Measurements from ENCODE around the gene SEC61A2. TPM values are rescaled to one million over a fixed set of nuclear protein-coding genes. Genes with fewer than 3 reads are reported as not detected.

SEC61A2 gene
- total RNA-seq, 6 experiments from 2014 or later = 3.6 to 7.5 (median 6.5) TPM

DNA sequence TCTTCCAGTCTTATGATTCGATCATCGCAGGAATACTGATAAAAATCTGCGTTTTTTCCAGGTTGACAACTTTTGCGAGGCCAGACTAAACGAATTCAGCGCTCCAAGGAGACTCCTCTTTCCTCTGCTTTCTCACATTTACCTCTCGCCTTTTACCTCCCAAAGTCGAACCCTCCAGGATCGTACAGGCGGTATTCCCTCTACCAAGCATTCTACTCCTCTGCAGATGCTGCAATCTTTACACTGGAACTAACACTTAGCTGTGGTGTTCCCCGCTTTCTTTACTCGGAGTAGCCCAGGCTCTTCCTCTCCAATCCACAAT lies 65.8 kb downstream of the SEC61A2 start:
- intact Hi-C loops (cut with DNase I) = no loop called here
- Histone ChIP-seq H3K36me3 (peaks cover 0 to 11% (median under 1%) of the 10 kb centered on the region in 4 donors), H3K9me3 (no peaks in the 10 kb centered on the region), H3K27ac (peak overlapping the region; percentile 77 to 91 (median 91)), H3K4me3 (peak overlapping the region; percentile 74), H3K27me3 (no peaks in the 10 kb centered on the region), H3K4me1 (peaks cover 0 to 48% (median 11%) of the 10 kb centered on the region in 4 donors)
- ATAC-seq (peak in 3 of 4 donors; percentile 13 to 43 (median 23)), DNase-seq (no peak)
- WGBS (ENCODE audit: insufficient coverage, low coverage, low lambda C conversion rate, missing lambda C conversion rate) = under 1% methylated on average over 12 of the region's 12 CpGs
- no peak for TF ChIP-seq POLR2A (IDR thresholded peaks at IDR 0.05)
- TF ChIP-seq, protein P1, sequence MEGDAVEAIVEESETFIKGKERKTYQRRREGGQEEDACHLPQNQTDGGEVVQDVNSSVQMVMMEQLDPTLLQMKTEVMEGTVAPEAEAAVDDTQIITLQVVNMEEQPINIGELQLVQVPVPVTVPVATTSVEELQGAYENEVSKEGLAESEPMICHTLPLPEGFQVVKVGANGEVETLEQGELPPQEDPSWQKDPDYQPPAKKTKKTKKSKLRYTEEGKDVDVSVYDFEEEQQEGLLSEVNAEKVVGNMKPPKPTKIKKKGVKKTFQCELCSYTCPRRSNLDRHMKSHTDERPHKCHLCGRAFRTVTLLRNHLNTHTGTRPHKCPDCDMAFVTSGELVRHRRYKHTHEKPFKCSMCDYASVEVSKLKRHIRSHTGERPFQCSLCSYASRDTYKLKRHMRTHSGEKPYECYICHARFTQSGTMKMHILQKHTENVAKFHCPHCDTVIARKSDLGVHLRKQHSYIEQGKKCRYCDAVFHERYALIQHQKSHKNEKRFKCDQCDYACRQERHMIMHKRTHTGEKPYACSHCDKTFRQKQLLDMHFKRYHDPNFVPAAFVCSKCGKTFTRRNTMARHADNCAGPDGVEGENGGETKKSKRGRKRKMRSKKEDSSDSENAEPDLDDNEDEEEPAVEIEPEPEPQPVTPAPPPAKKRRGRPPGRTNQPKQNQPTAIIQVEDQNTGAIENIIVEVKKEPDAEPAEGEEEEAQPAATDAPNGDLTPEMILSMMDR (IDR thresholded peaks at IDR 0.05) = no peak

DNA sequence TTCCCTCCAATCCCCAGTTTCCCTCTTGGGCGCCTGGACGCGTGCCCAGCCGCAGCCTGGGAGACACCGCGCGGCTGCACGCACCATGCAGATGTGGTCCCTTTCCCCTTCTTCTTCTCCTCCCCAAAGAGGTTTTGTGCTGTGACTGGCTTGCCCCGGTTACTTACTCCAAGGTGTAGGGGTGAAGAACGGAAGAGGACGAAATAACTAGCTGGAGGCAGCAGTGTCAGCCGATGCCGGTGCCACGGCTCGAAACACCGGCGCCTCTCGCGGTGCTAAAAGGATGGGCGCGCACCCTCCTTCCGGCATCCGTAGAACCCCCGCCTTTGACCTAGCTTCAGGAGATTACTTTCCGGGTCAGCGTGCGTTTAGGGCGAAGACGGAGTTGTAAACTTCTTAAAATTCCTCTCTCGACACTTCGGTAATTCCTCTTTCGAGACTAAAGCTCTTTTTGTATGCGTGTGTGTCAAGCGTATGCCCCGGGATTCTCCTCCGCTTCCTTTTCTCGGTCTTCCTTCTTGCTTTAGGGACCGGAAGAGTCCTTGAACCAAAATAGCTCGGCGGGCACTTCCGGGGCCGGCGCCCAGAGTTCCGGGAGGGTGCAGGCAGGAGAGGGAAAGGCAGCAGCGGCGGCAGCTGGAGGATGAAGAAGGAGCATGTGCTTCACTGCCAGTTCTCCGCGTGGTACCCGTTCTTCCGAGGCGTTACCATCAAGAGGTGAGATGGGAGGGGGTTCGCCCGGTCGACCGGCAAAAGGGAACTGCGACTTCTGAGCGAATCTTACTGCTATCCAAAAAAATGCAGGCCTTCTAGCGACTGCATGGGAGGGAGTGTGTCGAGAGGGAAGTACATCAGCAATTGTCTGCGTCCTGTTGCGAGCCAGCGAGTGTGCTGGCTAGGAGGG lies 66.4 kb downstream of the SEC61A2 start, which contains the start of the genes CDC123 and NUDT5:
CDC123 (plus strand) TSS at position 586 of the 904 bp plus-strand sequence; CDS start at position 644, 58 bp downstream.
NUDT5 (minus strand) TSS at position 289 of the 904 bp plus-strand sequence. CDS start 9,600 bp downstream, outside the sequence.
- DNase-seq (peak; percentile 87 to 92 (median 91)), ATAC-seq (peak; percentile 79 to 88 (median 84))
- peak; percentile 39 for TF ChIP-seq POLR2A (IDR thresholded peaks at IDR 0.05)
- TF ChIP-seq, protein P1 (IDR thresholded peaks at IDR 0.05) = no peak
- intact Hi-C loops (cut with DNase I) = no loop called here
- Histone ChIP-seq H3K36me3 (peaks cover 0 to 17% (median under 1%) of the 10 kb centered on the region in 4 donors), H3K27ac (peak within 1 kb of the TSS; percentile 77 to 91 (median 91)), H3K9me3 (no peaks in the 10 kb centered on the region), H3K4me3 (peak within 1 kb of the TSS; percentile 74), H3K27me3 (no peaks in the 10 kb centered on the region), H3K4me1 (peaks cover 0 to 48% (median 9%) of the 10 kb centered on the region in 4 donors)
- WGBS (ENCODE audit: insufficient coverage, low coverage, low lambda C conversion rate, missing lambda C conversion rate) = under 1% methylated on average over 58 of the region's 62 CpGs

DNA sequence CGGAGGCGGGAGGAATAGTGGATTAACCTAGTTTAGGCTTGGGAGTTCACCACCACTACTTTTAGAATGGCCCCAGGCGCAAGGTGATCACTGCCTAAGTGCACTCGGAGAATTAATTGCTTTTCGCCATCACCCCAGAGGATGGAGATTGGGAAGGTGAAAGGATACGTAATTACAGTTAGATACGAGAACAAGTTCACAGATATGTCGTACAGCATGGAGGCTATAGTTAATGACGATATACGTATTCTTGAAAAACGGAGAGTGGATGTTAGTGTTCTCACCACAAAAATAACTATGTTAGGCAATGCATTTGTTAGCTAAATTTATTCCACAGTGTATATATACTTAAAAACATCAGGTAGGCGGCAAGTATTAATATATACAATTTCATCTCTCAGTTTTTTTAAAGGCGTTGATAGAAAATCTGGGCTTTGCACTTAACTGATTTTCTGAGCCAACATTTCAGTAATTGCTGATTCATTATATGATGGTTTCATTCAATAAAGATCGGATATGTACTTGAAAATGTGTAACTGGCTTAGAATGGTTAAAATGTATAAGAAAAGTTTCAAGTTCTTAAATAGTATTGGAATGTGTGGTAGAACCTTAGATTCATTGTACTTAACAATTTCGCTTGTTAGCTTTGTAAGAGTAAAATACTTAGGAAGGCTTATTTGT lies 67.2 kb downstream of the SEC61A2 start:
- H3K27ac ChIP-seq = peak overlapping the region; percentile 77 to 91 (median 91)
- H3K4me3 ChIP-seq = peak overlapping the region; percentile 74
- ATAC-seq (no peak), DNase-seq (no peak)
- TF ChIP-seq, protein P1 (IDR thresholded peaks at IDR 0.05) = no peak
- no peak for TF ChIP-seq POLR2A (IDR thresholded peaks at IDR 0.05)
- peaks cover 0 to 18% (median under 1%) of the 10 kb centered on the region in 4 donors for H3K36me3 ChIP-seq
- H3K27me3 ChIP-seq = no peaks in the 10 kb centered on the region
- intact Hi-C loops (cut with DNase I) = no loop called here
- 8% methylated on average over 15 of the region's 15 CpGs for WGBS (ENCODE audit: insufficient coverage, low coverage, low lambda C conversion rate, missing lambda C conversion rate)
- H3K4me1 ChIP-seq = peaks cover 0 to 43% (median 6%) of the 10 kb centered on the region in 4 donors
- H3K9me3 ChIP-seq = no peaks in the 10 kb centered on the region

DNA sequence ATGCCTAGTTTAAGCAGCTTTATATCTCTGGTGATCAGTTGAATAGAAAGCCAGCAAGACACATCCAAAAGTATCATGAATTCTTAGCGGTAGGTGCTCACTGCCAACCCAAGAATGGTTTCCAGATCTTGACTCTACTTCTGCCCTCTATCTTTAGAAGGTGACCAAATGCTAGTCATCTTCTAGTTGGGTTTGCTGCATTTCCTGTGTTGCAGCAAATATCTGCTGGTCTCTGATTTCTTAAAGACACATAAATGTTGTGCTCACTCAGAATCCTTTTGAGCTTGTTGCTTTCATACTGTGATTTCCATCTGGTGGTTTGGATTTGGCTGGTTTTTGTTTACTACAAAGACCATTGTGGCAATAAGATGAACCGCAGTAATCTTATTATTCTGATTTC lies 68.7 kb downstream of the SEC61A2 start:
- TF ChIP-seq POLR2A (IDR thresholded peaks at IDR 0.05) = no peak
- TF ChIP-seq, protein P1 (IDR thresholded peaks at IDR 0.05) = no peak
- WGBS (ENCODE audit: insufficient coverage, low coverage, low lambda C conversion rate, missing lambda C conversion rate) = 73% methylated on average over 2 of the region's 2 CpGs
- H3K4me3 ChIP-seq = no peak overlapping the region
- intact Hi-C loops (cut with DNase I) = no loop called here
- DNase-seq (no peak), ATAC-seq (no peak)
- no peak overlapping the region for H3K27ac ChIP-seq
- peaks cover 0 to 30% (median 6%) of the 10 kb centered on the region in 4 donors for H3K4me1 ChIP-seq
- H3K27me3 ChIP-seq = no peaks in the 10 kb centered on the region
- H3K36me3 ChIP-seq = peaks cover 0 to 31% (median 2%) of the 10 kb centered on the region in 4 donors
- no peaks in the 10 kb centered on the region for H3K9me3 ChIP-seq

Measured in right lobe of liver (tissue), 6 donors.